ENCODE measurements around the gene IDH3G. TPM values are rescaled to one million over a fixed set of nuclear protein-coding genes. Genes with fewer than 3 reads are reported as not detected.

Gene IDH3G
- polyA plus RNA-seq, 1 donor (not counting 4 experiments of a cell fraction or from before 2014, with no cell fraction given), result 44.7 TPM

- H3K9me3 ChIP-seq (ENCODE audit: control insufficient read depth, low read depth, low read length), result peaks cover 4% of the 10 kb centered on the region
- no peak for DNase-seq (ENCODE audit: low read depth, low spot score)
- no peaks in the 10 kb centered on the region for H4K20me1 ChIP-seq (ENCODE audit: control insufficient read depth, extremely low read depth, insufficient read depth, low read length)
- dilution Hi-C loops (cut with MboI; ENCODE audit: extremely low pct_ligation_motif_present, low sequenced_read_pairs), result no loop called here
- H3K36me3 ChIP-seq (ENCODE audit: control insufficient read depth in 2 of 2, extremely low read depth in 1 of 2, insufficient read depth in 2 of 2, low read length in 2 of 2), result peaks cover 0 to 2% of the 10 kb centered on the region in 2 experiments
- no peak overlapping the region for H2AFZ ChIP-seq (ENCODE audit: control insufficient read depth, low read length)
- no peak for TF ChIP-seq EZH2 (IDR thresholded peaks at IDR 0.05; ENCODE audit: low read length)
- TF ChIP-seq CTCF (optimal IDR thresholded peaks at IDR 0.05 in 1 of 3, IDR thresholded peaks at IDR 0.05 in 1 of 3, conservative IDR thresholded peaks at IDR 0.05 in 1 of 3; ENCODE audit: extremely low read depth in 1 of 3, insufficient read depth in 2 of 3, low read length in 3 of 3), result no peak
- FAIRE-seq, result no peak
- H3K4me1 ChIP-seq (ENCODE audit: control insufficient read depth, extremely low read depth, insufficient read depth, low read length), result peaks cover 13% of the 10 kb centered on the region
- H3K27ac ChIP-seq (ENCODE audit: control insufficient read depth, insufficient read depth, low read length), result no peak overlapping the region
- no peak overlapping the region for H3K4me3 ChIP-seq (ENCODE audit: control insufficient read depth in 2 of 3, extremely low read depth in 1 of 3, insufficient read depth in 2 of 3, low read depth in 1 of 3, low read length in 3 of 3)
- no peak overlapping the region for H3K9ac ChIP-seq (ENCODE audit: control insufficient read depth, extremely low read depth, insufficient read depth, low read length)
- H3K4me2 ChIP-seq (ENCODE audit: control insufficient read depth, extremely low read depth, insufficient read depth, low read depth, low read length), result no peak overlapping the region
- H3K79me2 ChIP-seq (ENCODE audit: control insufficient read depth, insufficient read depth, low read length), result peaks cover 2% of the 10 kb centered on the region
- H3K9me1 ChIP-seq (ENCODE audit: control insufficient read depth, extremely low read depth, insufficient read depth, low read length), result no peaks in the 10 kb centered on the region
- no peaks in the 10 kb centered on the region for H3K27me3 ChIP-seq (ENCODE audit: control insufficient read depth, extremely low read depth, insufficient read depth, low read length)
Measured at GRCh38 chrX:153768311-153769157, 25.6 kb downstream of the IDH3G start.

GRCh38 chrX:153767674-153768055 lies 26.5 kb downstream of the IDH3G start:
- TF ChIP-seq CTCF (optimal IDR thresholded peaks at IDR 0.05 in 1 of 3, IDR thresholded peaks at IDR 0.05 in 1 of 3, conservative IDR thresholded peaks at IDR 0.05 in 1 of 3; ENCODE audit: extremely low read depth in 1 of 3, insufficient read depth in 2 of 3, low read length in 3 of 3), result no peak
- TF ChIP-seq EZH2 (IDR thresholded peaks at IDR 0.05; ENCODE audit: low read length), result no peak
- FAIRE-seq (no peak), DNase-seq (ENCODE audit: low read depth, low spot score) (no peak)
- Histone ChIP-seq H3K4me2 (ENCODE audit: control insufficient read depth, extremely low read depth, insufficient read depth, low read depth, low read length) (no peak overlapping the region), H4K20me1 (ENCODE audit: control insufficient read depth, extremely low read depth, insufficient read depth, low read length) (no peaks in the 10 kb centered on the region), H3K36me3 (ENCODE audit: control insufficient read depth in 2 of 2, extremely low read depth in 1 of 2, insufficient read depth in 2 of 2, low read length in 2 of 2) (peaks cover 0 to 2% of the 10 kb centered on the region in 2 experiments), H3K79me2 (ENCODE audit: control insufficient read depth, insufficient read depth, low read length) (peaks cover 2% of the 10 kb centered on the region), H3K9me1 (ENCODE audit: control insufficient read depth, extremely low read depth, insufficient read depth, low read length) (no peaks in the 10 kb centered on the region), H3K27ac (ENCODE audit: control insufficient read depth, insufficient read depth, low read length) (no peak overlapping the region), H2AFZ (ENCODE audit: control insufficient read depth, low read length) (no peak overlapping the region), H3K4me3 (ENCODE audit: control insufficient read depth in 2 of 3, extremely low read depth in 1 of 3, insufficient read depth in 2 of 3, low read depth in 1 of 3, low read length in 3 of 3) (no peak overlapping the region), H3K27me3 (ENCODE audit: control insufficient read depth, extremely low read depth, insufficient read depth, low read length) (no peaks in the 10 kb centered on the region), H3K4me1 (ENCODE audit: control insufficient read depth, extremely low read depth, insufficient read depth, low read length) (peaks cover 13% of the 10 kb centered on the region), H3K9ac (ENCODE audit: control insufficient read depth, extremely low read depth, insufficient read depth, low read length) (no peak overlapping the region), H3K9me3 (ENCODE audit: control insufficient read depth, low read depth, low read length) (peaks cover 4% of the 10 kb centered on the region)
- dilution Hi-C loops (cut with MboI; ENCODE audit: extremely low pct_ligation_motif_present, low sequenced_read_pairs), result no loop called here
